ENCODE data around the gene ERAL1. TPM values are rescaled to one million over a fixed set of nuclear protein-coding genes. Genes with fewer than 3 reads are reported as not detected.

The ERAL1 gene
- total RNA-seq, 1 donor from 2014 or later: 38.5 TPM

DNA sequence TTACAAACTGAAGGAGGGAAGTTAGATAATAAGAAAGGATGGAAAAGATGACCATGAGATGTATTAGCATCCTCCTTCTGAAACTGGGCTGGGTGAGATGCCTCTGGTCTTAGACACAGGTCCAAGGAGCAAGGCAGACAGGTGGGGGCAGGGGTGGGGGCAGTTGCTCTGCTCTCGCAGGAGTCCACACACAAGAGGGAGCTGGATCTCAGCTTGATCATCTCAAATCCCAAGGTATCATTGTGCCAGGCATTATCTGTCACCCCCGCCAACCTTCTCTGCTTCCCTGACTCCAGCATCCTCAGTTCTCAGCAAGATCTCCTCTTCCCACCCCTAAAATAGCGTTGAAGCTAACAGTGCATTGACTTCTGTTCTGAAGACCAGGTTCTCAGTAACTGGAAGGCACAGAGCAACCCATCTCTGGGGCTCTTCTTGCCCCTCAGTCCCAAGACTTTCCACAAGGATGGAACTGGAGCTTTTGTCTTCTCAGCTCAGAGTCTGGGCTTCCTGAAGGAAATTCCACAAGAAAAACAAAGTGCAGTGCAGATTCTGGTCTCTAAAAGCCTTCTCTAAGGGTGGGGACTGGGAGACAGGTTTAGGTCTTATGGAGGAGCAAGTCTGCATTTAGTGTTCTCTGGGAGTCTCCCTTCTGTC, 41.1 kb downstream of the ERAL1 start:
- Mint-ChIP-seq H3K4me1 (ENCODE audit: unreplicated experiment) (peaks cover 51% of the 10 kb centered on the region), H3K9me3 (ENCODE audit: unreplicated experiment) (no peaks in the 10 kb centered on the region), H3K36me3 (ENCODE audit: unreplicated experiment) (peaks cover 7% of the 10 kb centered on the region), H3K27me3 (ENCODE audit: unreplicated experiment) (no peaks in the 10 kb centered on the region), H3K27ac (ENCODE audit: unreplicated experiment) (peak overlapping the region; percentile 80), H3K4me3 (ENCODE audit: unreplicated experiment) (peak overlapping the region; percentile 88)
- no peak for TF ChIP-seq CTCF (IDR thresholded peaks at IDR 0.05)
- no peak for DNase-seq (ENCODE audit: extremely low spot score, unreplicated experiment)

GRCh38 chr17:28896491-28896883, 41.7 kb downstream of the ERAL1 start:
- Mint-ChIP-seq H3K9me3 (ENCODE audit: unreplicated experiment) (no peaks in the 10 kb centered on the region), H3K27ac (ENCODE audit: unreplicated experiment) (peak overlapping the region; percentile 80), H3K4me3 (ENCODE audit: unreplicated experiment) (peak overlapping the region; percentile 88), H3K27me3 (ENCODE audit: unreplicated experiment) (no peaks in the 10 kb centered on the region), H3K4me1 (ENCODE audit: unreplicated experiment) (peaks cover 47% of the 10 kb centered on the region), H3K36me3 (ENCODE audit: unreplicated experiment) (peaks cover 6% of the 10 kb centered on the region)
- no peak for DNase-seq (ENCODE audit: extremely low spot score, unreplicated experiment)
- no peak for TF ChIP-seq CTCF (IDR thresholded peaks at IDR 0.05)

DNA sequence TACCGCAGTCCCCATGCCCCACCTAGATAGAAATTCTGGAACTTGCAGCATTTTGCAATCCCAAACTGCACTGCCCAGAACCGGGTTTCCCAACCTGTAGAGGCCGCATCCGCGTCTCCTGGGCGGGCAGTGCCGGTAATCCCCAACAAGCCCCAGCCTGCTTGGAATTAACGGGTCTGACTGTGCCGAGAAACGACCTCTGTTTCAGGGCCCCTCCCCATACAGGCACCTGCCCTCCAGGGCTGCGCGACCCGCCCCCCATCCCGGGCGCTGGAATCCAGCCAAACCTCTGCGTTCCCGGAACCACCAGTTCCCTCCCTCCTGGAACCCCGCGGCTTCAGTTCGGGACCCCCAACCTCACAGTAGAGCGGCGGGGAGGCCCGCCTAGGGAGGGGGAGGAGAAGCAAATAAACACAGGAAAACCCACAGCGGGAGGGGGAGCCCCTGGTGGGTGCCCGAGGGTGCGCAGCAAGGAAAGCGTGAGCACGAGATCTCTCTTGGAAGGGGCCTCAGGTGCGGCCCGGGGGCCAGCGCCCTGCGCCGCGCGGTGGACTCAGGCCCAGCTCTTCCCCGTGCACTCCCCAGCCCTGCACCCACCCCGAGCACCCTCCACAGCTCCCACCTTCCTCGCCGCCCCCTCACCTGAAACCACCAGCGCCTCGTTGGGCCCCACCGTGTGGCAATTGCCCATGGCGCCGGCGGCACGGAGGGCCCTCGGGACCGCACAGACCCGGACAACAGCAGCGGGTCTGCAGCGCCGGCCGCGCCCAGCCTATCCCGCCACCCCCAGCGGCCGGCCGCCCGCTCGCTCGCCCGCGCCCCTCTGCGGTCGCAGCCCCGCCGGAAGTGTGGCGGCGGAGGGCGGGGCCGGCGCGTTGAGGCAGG, 42.3 kb downstream of the ERAL1 start, which contains the start of gene FLOT2:
Gene FLOT2 (minus strand): TSS at position 850 of the 885 bp plus-strand sequence. CDS start 159 bp downstream, at position 691.
- Mint-ChIP-seq H3K4me3 (ENCODE audit: unreplicated experiment) (peak within 1 kb of the TSS; percentile 88), H3K4me1 (ENCODE audit: unreplicated experiment) (peaks cover 47% of the 10 kb centered on the region), H3K9me3 (ENCODE audit: unreplicated experiment) (no peaks in the 10 kb centered on the region), H3K36me3 (ENCODE audit: unreplicated experiment) (peaks cover 3% of the 10 kb centered on the region), H3K27ac (ENCODE audit: unreplicated experiment) (peak within 1 kb of the TSS; percentile 83), H3K27me3 (ENCODE audit: unreplicated experiment) (no peaks in the 10 kb centered on the region)
- no peak for DNase-seq (ENCODE audit: extremely low spot score, unreplicated experiment)
- peak; percentile 29 for TF ChIP-seq CTCF (IDR thresholded peaks at IDR 0.05)

GRCh38 chr17:28897769-28898526, 43.1 kb downstream of the ERAL1 start:
- peaks cover 2% of the 10 kb centered on the region for H3K36me3 Mint-ChIP-seq (ENCODE audit: unreplicated experiment)
- H3K4me1 Mint-ChIP-seq (ENCODE audit: unreplicated experiment): peaks cover 44% of the 10 kb centered on the region
- no peak for DNase-seq (ENCODE audit: extremely low spot score, unreplicated experiment)
- peak overlapping the region; percentile 83 for H3K27ac Mint-ChIP-seq (ENCODE audit: unreplicated experiment)
- peak overlapping the region; percentile 88 for H3K4me3 Mint-ChIP-seq (ENCODE audit: unreplicated experiment)
- H3K27me3 Mint-ChIP-seq (ENCODE audit: unreplicated experiment): no peaks in the 10 kb centered on the region
- no peaks in the 10 kb centered on the region for H3K9me3 Mint-ChIP-seq (ENCODE audit: unreplicated experiment)
- no peak for TF ChIP-seq CTCF (IDR thresholded peaks at IDR 0.05)
